Breast epithelium (tissue), 3 donors: ENCODE results near the gene DBH.

Experiments used
- CTCF ChIP-seq, 3 donors: fragments of 450-650 bp; IDR thresholded peaks; one replicate each; pipeline ENCODE4 v1.5.1; 2016 to 2017; ENCODE audit warnings: antibody characterized with exemption in 3 of 3, mild to moderate bottlenecking in 3 of 3, moderate library complexity in 3 of 3
- POLR2A ChIP-seq: fragments of 450-650 bp; IDR thresholded peaks from one replicate; pipeline ENCODE4 v1.6.1; 2016; ENCODE audit warnings: antibody characterized with exemption, mild to moderate bottlenecking, moderate library complexity

- TF ChIP-seq CTCF (IDR thresholded peaks at IDR 0.05), result no peak
- no peak for TF ChIP-seq POLR2A
These were observed 40.3 kb downstream of the DBH start for GRCh38 chr9:133676450-133676849.
